HG03064 (cell line): ENCODE measurements around the gene GNG13.
"Not testable (repeated sequence)": the region's sequence is repeated elsewhere in the genome, so short reads cannot be mapped to it uniquely, and the experiment has no call there.

Source experiments
- ATAC-seq: cut with Tn5 transposase; IDR thresholded peaks from one replicate; pipeline ENCODE4 v1.9.1; 2021; ENCODE audit warnings: low read depth; ENCODE audit not compliant: unreplicated experiment

Gene GNG13

GRCh38 chr16:799948-800833, at the start of gene GNG13:
TSS of gene GNG13 (minus strand) at chr16:800734. CDS start at chr16:799077, 1,657 bp downstream.
- ATAC-seq, result no peak

- no peak for ATAC-seq
Measured at GRCh38 chr16:848510-849253, 48.1 kb upstream of the GNG13 start.

GRCh38 chr16:847681-848445, 47.3 kb upstream of the GNG13 start:
- ATAC-seq, result no peak

GRCh38 chr16:847151-847550, 46.6 kb upstream of the GNG13 start:
- ATAC-seq, result no peak

- ATAC-seq, result no peak
Measured at GRCh38 chr16:845351-845745, 44.8 kb upstream of the GNG13 start.

- no peak for ATAC-seq
Measured at GRCh38 chr16:844638-845350, 44.3 kb upstream of the GNG13 start.

GRCh38 chr16:843771-844170, 43.2 kb upstream of the GNG13 start:
- no peak for ATAC-seq

GRCh38 chr16:842711-843560, 42.4 kb upstream of the GNG13 start:
- ATAC-seq, result no peak

GRCh38 chr16:842061-842476, 41.5 kb upstream of the GNG13 start:
- ATAC-seq, result no peak

- no peak for ATAC-seq
Measured at GRCh38 chr16:841455-842060, 41.0 kb upstream of the GNG13 start.

- no peak for ATAC-seq
Measured at GRCh38 chr16:840561-841454, 40.3 kb upstream of the GNG13 start.

GRCh38 chr16:839643-840408, 39.3 kb upstream of the GNG13 start:
- no peak for ATAC-seq

- ATAC-seq, result no peak
Measured at GRCh38 chr16:838741-839140, 38.2 kb upstream of the GNG13 start.

GRCh38 chr16:836822-837221, 36.3 kb upstream of the GNG13 start:
- ATAC-seq, result not testable (repeated sequence)

GRCh38 chr16:836221-836620, 35.7 kb upstream of the GNG13 start:
- no peak for ATAC-seq

- no peak for ATAC-seq
Measured at GRCh38 chr16:835373-835772, 34.8 kb upstream of the GNG13 start.

- ATAC-seq, result no peak
Measured at GRCh38 chr16:833411-833810, 32.9 kb upstream of the GNG13 start.
